GM12892 (cell line): Measurements from ENCODE around the gene TMEM178B.

Source experiments
- DNase-seq: peaks from one replicate; pipeline ENCODE4 v3.0.0; 2011; ENCODE audit not compliant: insufficient read length
- FAIRE-seq: peaks from 2 replicates; lab custom pipeline; 2011; peaks lifted over from hg19 to GRCh38; lab: Jason Lieb, UNC
- POLR2A ChIP-seq: IDR thresholded peaks from 2 replicates; pipeline ENCODE4 v1.6.1; 2011; ENCODE audit warnings: low read depth, low read length, control low read depth
- POLR2AphosphoS5 ChIP-seq: IDR thresholded peaks from 2 replicates; pipeline ENCODE4 v1.6.1; 2011; ENCODE audit warnings: low read depth, low read length, control low read depth
- TAF1 ChIP-seq: IDR thresholded peaks from 2 replicates; pipeline ENCODE4 v1.6.1; 2011; ENCODE audit warnings: low read depth, mild to moderate bottlenecking, control low read depth, low read length, borderline replicate concordance

Gene TMEM178B

GRCh38 chr7:141451232-141451631 lies 377.4 kb downstream of the TMEM178B start:
- no peak for DNase-seq
- no peak for FAIRE-seq
- no peak for TF ChIP-seq TAF1
- no peak for TF ChIP-seq POLR2A
- no peak for TF ChIP-seq POLR2AphosphoS5

- DNase-seq: no peak
- no peak for FAIRE-seq
- no peak for TF ChIP-seq POLR2A
- no peak for TF ChIP-seq POLR2AphosphoS5
- no peak for TF ChIP-seq TAF1
These were observed 379.0 kb downstream of the TMEM178B start for GRCh38 chr7:141452911-141453310.

GRCh38 chr7:141454338-141454737 lies 380.5 kb downstream of the TMEM178B start:
- TF ChIP-seq POLR2AphosphoS5: no peak
- no peak for DNase-seq
- FAIRE-seq: no peak

- FAIRE-seq (no peak), DNase-seq (no peak)
- TF ChIP-seq POLR2AphosphoS5 (no peak), POLR2A (no peak), TAF1 (no peak)
These were observed 381.9 kb downstream of the TMEM178B start for GRCh38 chr7:141455723-141456122.

- no peak for DNase-seq
- TF ChIP-seq POLR2AphosphoS5 (no peak), TAF1 (no peak), POLR2A (no peak)
These were observed 382.4 kb downstream of the TMEM178B start for GRCh38 chr7:141456298-141456697.

GRCh38 chr7:141456711-141457110 lies 382.8 kb downstream of the TMEM178B start:
- DNase-seq (no peak), FAIRE-seq (no peak)
- TF ChIP-seq POLR2A (no peak), TAF1 (no peak), POLR2AphosphoS5 (no peak)

More at GRCh38 chr7:141456298-141456697, 382.4 kb downstream of the TMEM178B start:
- no peak for FAIRE-seq

- DNase-seq: no peak
- TF ChIP-seq POLR2A: no peak
- no peak for TF ChIP-seq POLR2AphosphoS5
- no peak for TF ChIP-seq TAF1
- FAIRE-seq: no peak
These were observed 387.2 kb downstream of the TMEM178B start for GRCh38 chr7:141460781-141461715.

- FAIRE-seq: no peak
These were observed 388.1 kb downstream of the TMEM178B start for GRCh38 chr7:141461924-141462323.

GRCh38 chr7:141462958-141463357 lies 389.1 kb downstream of the TMEM178B start:
- no peak for TF ChIP-seq POLR2A
- no peak for FAIRE-seq
- DNase-seq: no peak

More at GRCh38 chr7:141461924-141462323, 388.1 kb downstream of the TMEM178B start:
- TF ChIP-seq POLR2AphosphoS5: no peak
- no peak for TF ChIP-seq TAF1
- TF ChIP-seq POLR2A: no peak
- no peak for DNase-seq

- no peak for FAIRE-seq
- TF ChIP-seq TAF1 (no peak), POLR2A (no peak)
- no peak for DNase-seq
These were observed 390.1 kb downstream of the TMEM178B start for GRCh38 chr7:141463986-141464385.

GRCh38 chr7:141464551-141464950 lies 390.7 kb downstream of the TMEM178B start:
- no peak for TF ChIP-seq TAF1
- no peak for TF ChIP-seq POLR2AphosphoS5
- no peak for TF ChIP-seq POLR2A
- FAIRE-seq (no peak), DNase-seq (no peak)
